Skin epidermis (tissue), 12 donors: ENCODE measurements around the gene EFHD1.

ENCODE experiments used
- H3K27ac ChIP-seq, 21 experiments: fragments of 200-600 bp; sonication (generic) in 11 of 21; one replicate each; pipeline ENCODE4 v1.5.0; 2020; ENCODE audit warnings: mild to moderate bottlenecking in 3 of 21, inconsistent platforms in 2 of 21, moderate library complexity in 2 of 21
- H3K4me3 ChIP-seq, 7 experiments: fragments of 200-600 bp; sonication (generic) in 2 of 7; one replicate each; pipeline ENCODE4 v1.5.0; 2020; ENCODE audit warnings: inconsistent platforms in 2 of 7, mild to moderate bottlenecking in 2 of 7, moderate library complexity in 1 of 7

The EFHD1 gene

GRCh38 chr2:232643813-232644347, 10.5 kb downstream of the EFHD1 start:
- H3K27ac ChIP-seq, result no peak overlapping the region
- H3K4me3 ChIP-seq, result no peak overlapping the region

GRCh38 chr2:232645061-232645460, 11.7 kb downstream of the EFHD1 start:
- Histone ChIP-seq H3K27ac (no peak overlapping the region), H3K4me3 (no peak overlapping the region)

- no peak overlapping the region for H3K27ac ChIP-seq
- H3K4me3 ChIP-seq, result no peak overlapping the region
Observed at GRCh38 chr2:232646726-232647125, 13.3 kb downstream of the EFHD1 start.

DNA sequence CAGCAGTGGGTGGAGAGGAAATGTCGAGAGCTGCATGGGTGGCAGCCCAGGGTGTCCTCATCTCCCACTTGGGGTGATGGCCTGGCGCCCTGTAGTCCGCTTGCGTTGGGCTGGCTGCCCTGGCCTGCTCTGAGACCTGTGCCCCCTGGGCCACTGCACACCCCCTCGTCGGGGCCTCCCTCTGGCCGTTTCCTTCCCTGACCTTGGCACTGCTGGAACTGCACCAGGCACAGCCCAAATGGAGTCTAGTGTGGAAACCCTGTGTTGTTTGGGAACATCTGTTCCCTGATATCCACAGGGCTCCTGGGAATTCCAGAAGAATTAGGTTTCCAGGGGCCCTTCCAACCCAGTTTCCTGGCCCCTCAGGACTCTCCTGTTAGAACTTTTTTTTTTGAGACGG, 13.9 kb downstream of the EFHD1 start:
- Histone ChIP-seq H3K4me3 (no peak overlapping the region), H3K27ac (no peak overlapping the region)

GRCh38 chr2:232649033-232649432, 15.6 kb downstream of the EFHD1 start:
- Histone ChIP-seq H3K4me3 (no peak overlapping the region), H3K27ac (no peak overlapping the region)

- Histone ChIP-seq H3K4me3 (no peak overlapping the region), H3K27ac (peak overlapping the region in 1 of 21 experiments; percentile 58)
Observed at GRCh38 chr2:232652505-232652851, 19.1 kb downstream of the EFHD1 start.

GRCh38 chr2:232653441-232653840, 20.0 kb downstream of the EFHD1 start:
- peak overlapping the region in 1 of 21 experiments; percentile 58 for H3K27ac ChIP-seq
- H3K4me3 ChIP-seq, result no peak overlapping the region

GRCh38 chr2:232655392-232655791, 22.0 kb downstream of the EFHD1 start:
- no peak overlapping the region for H3K27ac ChIP-seq
- H3K4me3 ChIP-seq, result no peak overlapping the region

- Histone ChIP-seq H3K27ac (no peak overlapping the region), H3K4me3 (no peak overlapping the region)
Observed at GRCh38 chr2:232658217-232658785, 24.9 kb downstream of the EFHD1 start.

GRCh38 chr2:232659359-232659758, 26.0 kb downstream of the EFHD1 start:
- H3K27ac ChIP-seq, result no peak overlapping the region
- H3K4me3 ChIP-seq, result no peak overlapping the region

DNA sequence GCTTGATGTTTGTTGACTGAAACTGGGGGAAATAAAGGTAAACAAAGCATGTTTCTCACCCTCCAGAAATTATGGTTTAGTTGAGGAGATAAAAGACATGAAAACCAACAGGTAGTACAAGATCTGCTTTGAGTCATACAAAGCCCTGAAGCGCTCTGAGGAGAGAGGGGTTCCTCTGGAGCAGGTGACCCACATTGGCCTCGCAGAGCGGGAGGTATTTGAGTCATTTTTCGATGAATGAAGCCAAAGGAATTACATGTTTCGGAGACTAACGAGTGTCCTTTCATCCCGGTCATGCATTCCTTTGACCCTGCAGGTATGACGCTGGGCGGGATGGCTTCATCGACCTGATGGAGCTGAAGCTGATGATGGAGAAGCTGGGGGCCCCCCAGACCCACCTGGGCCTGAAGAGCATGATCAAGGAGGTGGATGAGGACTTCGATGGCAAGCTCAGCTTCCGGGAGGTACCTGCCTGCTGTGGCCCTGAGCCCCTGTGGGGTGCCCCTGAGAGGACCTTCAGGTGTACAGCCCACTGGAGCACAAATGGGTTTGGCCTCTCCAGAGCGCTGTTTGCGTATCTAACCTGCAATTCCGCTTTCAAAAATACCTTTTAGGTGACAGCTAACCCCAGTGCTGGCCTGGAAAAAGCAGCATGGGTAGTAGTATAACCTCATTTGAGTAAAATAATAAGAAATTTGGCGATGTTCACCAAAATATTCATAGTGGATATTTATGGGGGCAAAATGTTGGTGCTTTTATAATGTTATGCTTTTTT, 29.3 kb downstream of the EFHD1 start:
- H3K27ac ChIP-seq, result no peak overlapping the region
- H3K4me3 ChIP-seq, result no peak overlapping the region

- no peak overlapping the region for H3K27ac ChIP-seq
- H3K4me3 ChIP-seq, result no peak overlapping the region
Observed at GRCh38 chr2:232666051-232666805, 32.8 kb downstream of the EFHD1 start.

- Histone ChIP-seq H3K4me3 (no peak overlapping the region), H3K27ac (no peak overlapping the region)
Observed at GRCh38 chr2:232667989-232668583, 34.7 kb downstream of the EFHD1 start.

DNA sequence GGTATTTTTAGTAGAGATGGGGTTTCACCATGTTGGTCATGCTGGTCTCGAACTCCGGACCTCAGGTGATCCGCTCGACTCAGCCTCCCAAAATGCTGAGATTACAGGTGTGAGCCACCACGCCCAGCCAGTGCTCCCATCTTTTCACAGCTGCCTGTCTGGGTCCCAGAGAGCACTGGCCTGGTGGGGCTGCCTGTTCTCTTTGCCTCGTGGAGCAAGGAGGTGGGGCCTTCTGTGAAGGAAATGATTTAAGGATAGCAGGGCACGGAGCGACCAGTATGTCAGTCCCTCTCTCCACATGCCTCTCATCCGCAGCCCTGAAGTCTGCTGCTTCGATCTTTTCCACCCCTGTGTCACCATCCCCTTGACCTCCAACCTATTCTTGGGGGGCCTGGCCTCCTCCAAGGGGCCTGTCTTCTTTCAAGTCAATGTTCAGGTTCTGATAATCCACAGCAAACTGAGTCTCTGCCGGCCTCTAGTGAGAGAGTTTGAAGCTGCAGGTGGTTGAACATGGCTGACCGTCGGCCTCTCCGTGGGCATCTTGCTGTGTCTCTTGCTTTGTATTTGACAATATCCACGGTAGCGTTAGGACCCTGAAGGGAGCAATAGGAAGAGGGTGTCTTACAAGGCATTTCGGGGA, 35.5 kb downstream of the EFHD1 start:
- Histone ChIP-seq H3K4me3 (no peak overlapping the region), H3K27ac (no peak overlapping the region)

GRCh38 chr2:232672588-232672987, 39.2 kb downstream of the EFHD1 start:
- Histone ChIP-seq H3K27ac (no peak overlapping the region), H3K4me3 (no peak overlapping the region)

DNA sequence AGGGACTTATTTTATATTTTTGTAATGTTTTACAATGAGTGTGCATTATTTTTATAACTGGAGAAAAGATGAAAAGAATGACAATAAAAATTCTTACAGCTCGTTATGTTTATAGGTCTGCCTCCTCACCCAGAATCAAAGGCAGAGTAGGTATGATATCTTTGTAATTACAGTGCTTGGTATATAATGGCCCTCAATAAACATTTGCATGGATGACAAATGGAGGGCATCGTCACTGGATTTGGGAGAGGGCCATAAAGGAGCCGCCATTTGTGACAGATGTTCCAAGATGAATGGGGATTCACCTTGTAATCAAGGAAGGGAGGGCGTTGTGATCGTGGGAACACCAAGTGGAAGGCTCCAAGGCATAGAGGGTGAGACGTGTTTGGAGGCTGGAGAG, 41.1 kb downstream of the EFHD1 start:
- Histone ChIP-seq H3K4me3 (no peak overlapping the region), H3K27ac (no peak overlapping the region)

- Histone ChIP-seq H3K4me3 (no peak overlapping the region), H3K27ac (no peak overlapping the region)
Observed at GRCh38 chr2:232675381-232675780, 42.0 kb downstream of the EFHD1 start.

DNA sequence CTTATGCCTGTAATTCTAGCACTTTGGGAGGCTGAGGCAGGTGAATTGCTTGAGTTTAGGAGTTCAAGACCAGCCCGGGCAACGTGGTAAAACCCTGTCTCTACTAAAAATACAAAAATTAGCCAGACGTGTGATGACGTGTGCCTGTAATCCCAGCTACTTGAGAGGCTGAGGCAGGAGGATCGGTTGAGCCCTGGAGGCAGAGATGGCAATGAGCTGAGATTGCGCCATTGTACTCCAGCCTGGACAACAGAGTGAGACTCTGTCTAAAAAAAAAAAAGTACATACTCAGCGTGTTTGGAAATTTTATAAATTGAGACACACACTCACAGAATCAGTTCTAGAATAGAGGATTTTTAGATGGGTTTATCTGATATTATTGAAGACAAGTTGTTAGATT, 46.6 kb downstream of the EFHD1 start:
- Histone ChIP-seq H3K27ac (no peak overlapping the region), H3K4me3 (no peak overlapping the region)

DNA sequence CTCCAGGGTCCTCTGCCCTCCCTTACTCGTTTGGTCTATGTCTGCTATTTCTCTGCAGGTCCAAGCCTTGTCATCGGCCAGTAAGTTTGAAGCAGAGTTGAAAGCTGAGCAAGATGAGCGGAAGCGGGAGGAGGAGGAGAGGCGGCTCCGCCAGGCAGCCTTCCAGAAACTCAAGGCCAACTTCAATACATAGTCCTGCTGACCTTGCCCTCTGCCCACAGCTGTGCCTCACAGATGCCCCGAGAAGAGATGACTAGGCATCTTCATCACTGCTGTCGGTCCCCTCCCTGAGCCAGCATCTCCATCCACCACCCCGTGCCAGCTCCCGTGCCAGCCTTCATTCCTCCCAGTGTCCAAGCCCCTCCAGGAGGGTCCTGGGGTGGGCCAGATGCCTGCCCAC, 48.1 kb downstream of the EFHD1 start:
- Histone ChIP-seq H3K27ac (no peak overlapping the region), H3K4me3 (no peak overlapping the region)

DNA sequence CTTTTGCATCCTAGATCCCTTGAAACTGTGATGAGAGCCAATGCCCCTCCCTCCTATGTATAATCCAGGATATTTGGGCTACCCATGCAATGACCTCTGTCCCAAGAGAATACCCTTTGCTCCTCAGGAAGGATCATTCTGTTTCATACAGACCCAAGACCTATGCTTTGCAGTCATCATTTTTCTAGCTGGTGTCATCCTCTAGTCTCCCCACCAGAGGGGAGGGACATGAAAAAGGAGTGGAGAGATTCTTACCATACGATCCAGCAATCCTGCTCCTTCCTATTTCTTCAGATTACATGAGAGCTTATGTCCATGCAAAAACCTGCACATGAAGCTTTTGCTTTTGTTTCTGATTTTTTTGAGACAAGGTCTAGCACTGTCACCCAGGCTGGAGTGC, 50.0 kb downstream of the EFHD1 start:
- Histone ChIP-seq H3K27ac (no peak overlapping the region), H3K4me3 (no peak overlapping the region)
